Measurements from ENCODE around the gene ARF3. TPM values are rescaled to one million over a fixed set of nuclear protein-coding genes. Genes with fewer than 3 reads are reported as not detected.

Gene ARF3
- total and polyA plus RNA-seq, 2 donors (not counting 1 experiment from before 2014, with no cell fraction given) = 31.7 to 77.5 TPM

GRCh38 chr12:48980389-48980952, 23.2 kb upstream of the ARF3 start:
- intact Hi-C loops (cut with micrococcal nuclease) = loop anchor here (2.0 kb wide), 2 partner anchors 14 to 24 kb away; partner anchors contain the start of gene ARF3
- WGBS (ENCODE audit: insufficient coverage) = 3% methylated on average over 46 of the region's 46 CpGs
- peaks cover 44 to 50% of the 10 kb centered on the region in 2 donors for H3K4me1 ChIP-seq (ENCODE audit: control insufficient read depth in 2 of 2, insufficient read depth in 2 of 2, low read length in 2 of 2)
- no peaks in the 10 kb centered on the region for H3K36me3 ChIP-seq (replicated peaks in 1 of 2; ENCODE audit: control extremely low read depth in 1 of 2, control insufficient read depth in 1 of 2, extremely low read depth in 1 of 2, insufficient read depth in 2 of 2, low read length in 1 of 2)
- H3K9me3 ChIP-seq (ENCODE audit: control extremely low read depth in 1 of 3, control insufficient read depth in 2 of 3, insufficient read depth in 1 of 3, low read length in 2 of 3) = peaks cover 0 to 25% (median 0%) of the 10 kb centered on the region in 3 donors
- Mint-ChIP-seq H3K27me3 (peaks cover 57% of the 10 kb centered on the region), H3K4me1 (peaks cover 54% of the 10 kb centered on the region), H3K27ac (peak overlapping the region; percentile 81), H3K9me3 (ENCODE audit: insufficient read depth) (no peaks in the 10 kb centered on the region), H3K4me3 (peak overlapping the region; percentile 93)
- ChIA-PET CTCF (interaction anchor here (0.6 to 9.0 kb wide), 12 partner anchors 8 to 129 kb away, joined by 3 to 71 read pairs (median 10); partner anchors contain the start of genes ARF3, DDX23, FKBP11 and WNT10B), POLR2A (interaction anchor here (2.6 kb wide), 1 partner anchor 11 kb away, joined by 9 read pairs; no protein-coding TSS in a partner anchor)
- TF ChIP-seq EZH2 (IDR thresholded peaks at IDR 0.05; ENCODE audit: borderline replicate concordance, insufficient read depth, low read depth, low read length, poor library complexity, severe bottlenecking) (no peak), CTCF (IDR thresholded peaks at IDR 0.05) (peak; percentile 8)
- no peak overlapping the region for H3K27ac ChIP-seq (ENCODE audit: low read length in 2 of 2)
- peak; percentile 71 for DNase-seq
- peak overlapping the region; percentile 52 to 86 (median 63) for H3K4me3 ChIP-seq (ENCODE audit: control extremely low read depth in 1 of 5, extremely low read depth in 1 of 5, insufficient read depth in 1 of 5, low read depth in 2 of 5, low read length in 4 of 5)
- peak; percentile 5 for ATAC-seq (ENCODE audit: low read depth)
- H2AFZ ChIP-seq (ENCODE audit: insufficient read depth, low read depth, low read length, poor library complexity, severe bottlenecking) = peak overlapping the region; percentile 86
- H3K79me2 ChIP-seq (ENCODE audit: control insufficient read depth, insufficient read depth, low read length) = no peaks in the 10 kb centered on the region
- no peaks in the 10 kb centered on the region for H4K20me1 ChIP-seq (ENCODE audit: control insufficient read depth, insufficient read depth, low read length, poor library complexity, severe bottlenecking)
- H3K4me2 ChIP-seq (replicated peaks; ENCODE audit: low read depth, low read length, poor library complexity, severe bottlenecking) = peak overlapping the region; percentile 99
- H3K27me3 ChIP-seq (replicated peaks in 1 of 4; ENCODE audit: control extremely low read depth in 1 of 4, control insufficient read depth in 3 of 4, insufficient read depth in 4 of 4, low read length in 3 of 4) = peaks cover 2 to 72% (median 37%) of the 10 kb centered on the region in 4 experiments
- H3K9ac ChIP-seq (ENCODE audit: low read length) = peak overlapping the region; percentile 76
